ENCODE data around the gene HACL1. TPM values are rescaled to one million over a fixed set of nuclear protein-coding genes. Genes with fewer than 3 reads are reported as not detected.
A peak's percentile ranks its signal among the peaks of the same experiment; 100 is the strongest.

Gene HACL1
- total and polyA plus RNA-seq, 10 of the 15 experiments (the other 5 are each of a cell fraction or from before 2014, with no cell fraction given): 19.4 to 48.7 (median 30.1) TPM

DNA sequence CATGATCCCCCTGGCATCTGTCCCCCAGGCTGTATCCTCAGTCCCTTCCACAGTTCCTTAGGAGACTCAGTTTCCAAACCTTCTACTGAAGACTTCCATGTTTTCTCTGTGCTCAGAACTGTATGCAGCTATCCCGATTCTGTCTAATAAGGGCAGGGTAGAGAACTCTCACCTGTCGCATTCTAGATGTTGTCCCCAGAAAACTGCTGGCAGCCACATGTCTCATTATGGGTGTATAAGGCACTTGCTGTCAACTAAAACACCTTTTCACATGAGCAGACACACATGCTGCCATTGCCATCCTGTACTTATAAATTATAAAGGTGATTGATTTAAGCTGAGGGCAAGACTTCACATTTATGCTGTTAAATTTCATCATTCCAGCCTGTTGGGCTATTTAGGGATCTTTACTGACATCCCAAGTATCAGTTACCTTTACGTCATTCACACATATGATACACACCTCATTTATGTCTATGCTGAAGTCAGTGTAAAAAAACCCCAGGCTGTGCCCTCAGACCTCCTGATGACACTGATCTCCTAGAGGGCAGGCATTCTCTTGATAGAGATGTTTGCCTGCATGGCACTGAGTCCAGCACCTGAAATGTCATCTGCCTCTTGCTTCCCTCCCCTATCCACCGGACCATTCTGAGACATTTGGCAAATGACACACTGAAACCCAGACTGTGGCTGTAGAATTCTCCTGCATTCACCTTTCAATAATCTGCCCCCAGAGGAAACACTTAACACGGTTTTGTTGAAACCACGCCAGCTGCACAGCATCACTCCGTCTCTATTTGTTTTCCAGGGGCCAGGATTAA, 36.0 kb upstream of the HACL1 start (continued):
- no peak for TF ChIP-seq BRCA1 (IDR thresholded peaks at IDR 0.05; ENCODE audit: low read depth, low read length)
- TF ChIP-seq TCF12 (IDR thresholded peaks at IDR 0.05; ENCODE audit: low read depth, low read length): peak; percentile 60; the same call in 1 of the 2 replicates
- TF ChIP-seq IRF4 (IDR thresholded peaks at IDR 0.05; ENCODE audit: low read depth, low read length): no peak
- TF ChIP-seq FOXM1 (IDR thresholded peaks at IDR 0.05; ENCODE audit: low read depth, low read length): 0 out of 2 replicates have a peak, but pooled peaks have one; percentile 40
- peak; percentile 60; the same call in 1 of the 2 replicates for TF ChIP-seq NR2F1 (conservative IDR thresholded peaks at IDR 0.05)
- peak; percentile 76 for TF ChIP-seq EED (IDR thresholded peaks at IDR 0.05; ENCODE audit: low read depth)
- no peak for TF ChIP-seq KDM1A (IDR thresholded peaks at IDR 0.05; ENCODE audit: borderline replicate concordance)
- no peak for TF ChIP-seq ZNF274 (IDR thresholded peaks at IDR 0.05; ENCODE audit: insufficient read depth, insufficient read length)
- TF ChIP-seq, protein P1, sequence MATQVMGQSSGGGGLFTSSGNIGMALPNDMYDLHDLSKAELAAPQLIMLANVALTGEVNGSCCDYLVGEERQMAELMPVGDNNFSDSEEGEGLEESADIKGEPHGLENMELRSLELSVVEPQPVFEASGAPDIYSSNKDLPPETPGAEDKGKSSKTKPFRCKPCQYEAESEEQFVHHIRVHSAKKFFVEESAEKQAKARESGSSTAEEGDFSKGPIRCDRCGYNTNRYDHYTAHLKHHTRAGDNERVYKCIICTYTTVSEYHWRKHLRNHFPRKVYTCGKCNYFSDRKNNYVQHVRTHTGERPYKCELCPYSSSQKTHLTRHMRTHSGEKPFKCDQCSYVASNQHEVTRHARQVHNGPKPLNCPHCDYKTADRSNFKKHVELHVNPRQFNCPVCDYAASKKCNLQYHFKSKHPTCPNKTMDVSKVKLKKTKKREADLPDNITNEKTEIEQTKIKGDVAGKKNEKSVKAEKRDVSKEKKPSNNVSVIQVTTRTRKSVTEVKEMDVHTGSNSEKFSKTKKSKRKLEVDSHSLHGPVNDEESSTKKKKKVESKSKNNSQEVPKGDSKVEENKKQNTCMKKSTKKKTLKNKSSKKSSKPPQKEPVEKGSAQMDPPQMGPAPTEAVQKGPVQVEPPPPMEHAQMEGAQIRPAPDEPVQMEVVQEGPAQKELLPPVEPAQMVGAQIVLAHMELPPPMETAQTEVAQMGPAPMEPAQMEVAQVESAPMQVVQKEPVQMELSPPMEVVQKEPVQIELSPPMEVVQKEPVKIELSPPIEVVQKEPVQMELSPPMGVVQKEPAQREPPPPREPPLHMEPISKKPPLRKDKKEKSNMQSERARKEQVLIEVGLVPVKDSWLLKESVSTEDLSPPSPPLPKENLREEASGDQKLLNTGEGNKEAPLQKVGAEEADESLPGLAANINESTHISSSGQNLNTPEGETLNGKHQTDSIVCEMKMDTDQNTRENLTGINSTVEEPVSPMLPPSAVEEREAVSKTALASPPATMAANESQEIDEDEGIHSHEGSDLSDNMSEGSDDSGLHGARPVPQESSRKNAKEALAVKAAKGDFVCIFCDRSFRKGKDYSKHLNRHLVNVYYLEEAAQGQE (IDR thresholded peaks at IDR 0.05; ENCODE audit: low read depth, low read length): no peak
- TF ChIP-seq BHLHE40 (IDR thresholded peaks at IDR 0.05; ENCODE audit: borderline replicate concordance in 1 of 2, low read depth in 2 of 2, low read length in 1 of 2): peak in 1 of 2 experiments; percentile 18; a peak in 1 of 4 replicates
- TF ChIP-seq MEF2B (IDR thresholded peaks at IDR 0.05; ENCODE audit: partially characterized antibody, poor library complexity, severe bottlenecking): peak; percentile 24
- TF ChIP-seq RAD21 (IDR thresholded peaks at IDR 0.05; ENCODE audit: insufficient read depth, low read depth, low read length): 0 out of 2 replicates have a peak, but pooled peaks have one; percentile 6
- TF ChIP-seq NFIC (IDR thresholded peaks at IDR 0.05; ENCODE audit: low read depth, low read length): peak; percentile 47; the same call in 1 of the 2 replicates
- peak; percentile 37 for TF ChIP-seq JUNB (IDR thresholded peaks at IDR 0.05)
- TF ChIP-seq, protein P2, sequence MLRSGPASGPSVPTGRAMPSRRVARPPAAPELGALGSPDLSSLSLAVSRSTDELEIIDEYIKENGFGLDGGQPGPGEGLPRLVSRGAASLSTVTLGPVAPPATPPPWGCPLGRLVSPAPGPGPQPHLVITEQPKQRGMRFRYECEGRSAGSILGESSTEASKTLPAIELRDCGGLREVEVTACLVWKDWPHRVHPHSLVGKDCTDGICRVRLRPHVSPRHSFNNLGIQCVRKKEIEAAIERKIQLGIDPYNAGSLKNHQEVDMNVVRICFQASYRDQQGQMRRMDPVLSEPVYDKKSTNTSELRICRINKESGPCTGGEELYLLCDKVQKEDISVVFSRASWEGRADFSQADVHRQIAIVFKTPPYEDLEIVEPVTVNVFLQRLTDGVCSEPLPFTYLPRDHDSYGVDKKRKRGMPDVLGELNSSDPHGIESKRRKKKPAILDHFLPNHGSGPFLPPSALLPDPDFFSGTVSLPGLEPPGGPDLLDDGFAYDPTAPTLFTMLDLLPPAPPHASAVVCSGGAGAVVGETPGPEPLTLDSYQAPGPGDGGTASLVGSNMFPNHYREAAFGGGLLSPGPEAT (IDR thresholded peaks at IDR 0.05; ENCODE audit: low read depth): peak; percentile 37; the same call in 1 of the 2 replicates
- no peak for TF ChIP-seq EGR1 (IDR thresholded peaks at IDR 0.05; ENCODE audit: borderline replicate concordance in 1 of 2, low read depth in 2 of 2, low read length in 2 of 2)
- TF ChIP-seq RUNX3 (IDR thresholded peaks at IDR 0.05; ENCODE audit: low read length): peak; percentile 65
- TF ChIP-seq NR2C1 (IDR thresholded peaks at IDR 0.05): 0 out of 2 replicates have a peak, but pooled peaks have one; percentile 4

Measured in GM12878 (cell line).